ENCODE data around the gene GCK. TPM values are rescaled to one million over a fixed set of nuclear protein-coding genes. Genes with fewer than 3 reads are reported as not detected.
A peak's percentile ranks its signal among the peaks of the same experiment; 100 is the strongest.

The GCK gene
- total RNA-seq, 1 experiment from 2014 or later = not detected

DNA sequence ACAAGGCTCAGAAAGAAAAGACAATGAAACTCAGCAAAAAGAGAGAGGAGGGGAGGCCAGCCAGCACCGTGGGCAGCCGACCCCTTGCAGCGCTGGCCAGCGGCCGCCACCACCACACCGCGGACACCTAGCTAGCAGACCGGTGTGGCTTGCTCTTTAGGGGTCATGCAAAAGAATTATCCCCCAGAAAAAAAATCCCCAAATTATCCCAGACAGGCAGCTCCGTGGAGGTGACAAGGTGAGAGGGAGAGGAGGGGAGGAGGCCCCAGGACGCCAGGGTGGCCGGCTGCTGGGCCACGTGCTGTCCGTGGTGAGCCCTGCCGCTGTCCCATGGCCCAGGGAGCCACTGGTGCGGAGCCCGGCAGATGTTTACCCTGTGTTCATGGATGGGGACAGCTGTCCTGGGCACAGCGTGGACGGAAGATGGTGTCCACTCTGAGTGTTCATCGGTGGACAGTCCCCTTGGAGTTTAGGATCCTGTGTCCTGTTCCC is 28.0 kb upstream of the GCK start:
- H3K4me1 ChIP-seq = peaks cover 5% of the 10 kb centered on the region; the same call in 1 of the 2 replicates
- H3K27ac ChIP-seq = no peak overlapping the region
- H3K27me3 ChIP-seq = no peaks in the 10 kb centered on the region
- no peak for DNase-seq
- H3K4me3 ChIP-seq = no peak overlapping the region
- H3K36me3 ChIP-seq = peaks cover 8% of the 10 kb centered on the region
- no peaks in the 10 kb centered on the region for H3K9me3 ChIP-seq (replicated peaks)

DNA sequence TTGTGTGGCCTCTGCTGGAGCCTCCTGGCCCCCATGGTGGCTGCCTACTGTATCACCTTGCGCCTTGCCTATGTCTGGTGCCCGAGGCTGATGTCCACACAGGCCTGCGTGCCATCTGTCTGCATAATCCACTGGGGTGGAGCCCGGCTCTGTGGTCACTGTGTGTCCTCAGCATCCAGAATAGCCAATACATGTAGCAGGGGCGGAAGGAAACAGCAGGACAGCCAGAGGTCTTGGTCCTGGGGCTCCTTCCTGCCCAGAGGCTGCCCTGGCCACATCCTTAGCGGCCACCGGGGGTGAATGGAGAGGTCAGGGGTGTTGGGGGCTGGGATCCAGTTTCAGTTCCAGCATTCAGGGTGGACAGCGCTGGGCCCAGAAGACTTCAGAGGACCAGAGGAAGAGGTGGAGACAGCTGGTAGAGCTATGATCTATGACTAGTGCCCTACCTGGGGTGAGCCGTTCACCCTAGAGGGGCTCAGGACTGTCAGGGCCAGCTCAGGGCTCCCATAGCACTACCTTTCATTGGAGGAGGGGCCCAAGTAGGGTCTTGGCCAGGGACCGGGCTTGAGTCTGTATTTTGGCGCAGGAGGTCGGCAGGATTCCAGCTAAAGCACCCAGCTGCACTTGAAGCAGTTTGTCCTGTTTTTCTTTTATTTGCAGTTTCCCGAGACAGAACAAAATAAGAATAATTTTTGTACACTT is 27.4 kb upstream of the GCK start:
- no peak for DNase-seq
- Histone ChIP-seq H3K9me3 (replicated peaks) (no peaks in the 10 kb centered on the region), H3K36me3 (peaks cover 10% of the 10 kb centered on the region), H3K4me3 (no peak overlapping the region), H3K27me3 (no peaks in the 10 kb centered on the region), H3K4me1 (peaks cover 5% of the 10 kb centered on the region; the same call in 1 of the 2 replicates), H3K27ac (no peak overlapping the region)

- H3K4me1 ChIP-seq = peaks cover 5% of the 10 kb centered on the region; the same call in 1 of the 2 replicates
- no peaks in the 10 kb centered on the region for H3K27me3 ChIP-seq
- no peaks in the 10 kb centered on the region for H3K9me3 ChIP-seq (replicated peaks)
- no peak for DNase-seq
- H3K27ac ChIP-seq = no peak overlapping the region
- H3K36me3 ChIP-seq = peaks cover 16% of the 10 kb centered on the region
- no peak overlapping the region for H3K4me3 ChIP-seq
Observed at GRCh38 chr7:44216019-44216418, 26.8 kb upstream of the GCK start.

GRCh38 chr7:44215531-44215930 is 26.3 kb upstream of the GCK start:
- Histone ChIP-seq H3K4me3 (no peak overlapping the region), H3K4me1 (peaks cover 5% of the 10 kb centered on the region; the same call in 1 of the 2 replicates), H3K9me3 (replicated peaks) (no peaks in the 10 kb centered on the region), H3K36me3 (peaks cover 21% of the 10 kb centered on the region), H3K27ac (no peak overlapping the region), H3K27me3 (no peaks in the 10 kb centered on the region)
- no peak for DNase-seq

DNA sequence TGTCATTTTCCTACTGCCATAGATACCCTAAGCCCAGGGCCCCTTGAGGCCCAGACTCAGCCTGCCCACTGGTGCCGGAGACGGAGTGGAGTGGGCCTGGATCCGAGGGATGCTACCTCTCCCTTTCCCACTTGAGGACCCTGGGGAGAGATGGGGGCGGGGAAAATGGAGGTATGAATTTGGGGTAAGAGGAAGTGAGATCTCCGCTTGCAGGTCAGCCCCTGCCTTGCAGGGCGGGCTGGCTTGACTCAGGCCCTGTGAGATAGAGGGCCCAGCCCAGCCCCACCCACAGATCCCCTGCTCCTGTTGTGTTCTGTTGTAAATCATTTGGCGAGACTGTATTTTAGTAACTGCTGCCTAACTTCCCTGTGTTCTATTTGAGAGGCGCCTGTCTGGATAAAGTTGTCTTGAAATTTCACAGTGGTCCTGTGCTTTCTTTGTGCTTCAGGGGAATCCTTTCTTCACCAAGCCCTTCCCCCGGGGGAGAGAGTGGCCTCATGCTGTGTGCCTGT is 24.7 kb upstream of the GCK start:
- DNase-seq = no peak
- Histone ChIP-seq H3K36me3 (peaks cover 31% of the 10 kb centered on the region), H3K27ac (no peak overlapping the region), H3K4me1 (peaks cover 5% of the 10 kb centered on the region; the same call in 1 of the 2 replicates), H3K27me3 (no peaks in the 10 kb centered on the region), H3K9me3 (replicated peaks) (no peaks in the 10 kb centered on the region), H3K4me3 (no peak overlapping the region)

DNA sequence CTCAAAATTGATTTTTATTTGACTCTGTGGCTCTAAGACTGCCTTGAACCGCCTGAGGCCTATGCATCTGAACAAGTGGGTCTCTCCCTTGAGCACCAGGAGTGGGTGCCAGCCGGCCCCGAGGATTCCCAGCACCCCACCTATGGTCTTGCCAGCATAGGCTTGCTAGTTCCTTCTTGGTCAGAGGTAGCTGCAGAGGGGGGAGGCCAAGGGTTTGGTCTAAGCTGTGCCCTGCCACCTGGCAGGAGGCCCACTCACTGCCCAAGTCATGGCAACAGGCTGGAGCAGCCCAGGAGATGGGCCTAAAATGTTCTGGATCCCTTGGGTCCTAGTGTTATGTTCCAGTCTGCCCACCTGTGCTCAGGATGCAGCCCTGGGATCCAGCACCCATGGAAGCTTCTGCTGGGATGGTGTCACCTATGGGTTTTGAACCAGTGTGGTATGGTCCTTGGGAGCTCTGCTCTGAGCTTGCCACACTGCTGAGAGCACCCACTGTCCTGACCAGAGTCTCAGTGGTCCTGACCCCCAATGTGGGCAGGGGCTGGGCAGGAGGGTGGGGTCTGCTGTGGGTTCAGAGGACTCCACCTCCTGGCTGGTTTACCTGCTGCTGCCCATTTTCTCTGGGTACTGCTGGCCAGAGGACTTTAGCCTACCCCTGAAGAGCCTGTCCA is 24.1 kb upstream of the GCK start:
- no peaks in the 10 kb centered on the region for H3K27me3 ChIP-seq
- peaks cover 5% of the 10 kb centered on the region; the same call in 1 of the 2 replicates for H3K4me1 ChIP-seq
- no peak for DNase-seq
- no peak overlapping the region for H3K27ac ChIP-seq
- no peak overlapping the region for H3K4me3 ChIP-seq
- H3K36me3 ChIP-seq = peaks cover 37% of the 10 kb centered on the region
- no peaks in the 10 kb centered on the region for H3K9me3 ChIP-seq (replicated peaks)

DNA sequence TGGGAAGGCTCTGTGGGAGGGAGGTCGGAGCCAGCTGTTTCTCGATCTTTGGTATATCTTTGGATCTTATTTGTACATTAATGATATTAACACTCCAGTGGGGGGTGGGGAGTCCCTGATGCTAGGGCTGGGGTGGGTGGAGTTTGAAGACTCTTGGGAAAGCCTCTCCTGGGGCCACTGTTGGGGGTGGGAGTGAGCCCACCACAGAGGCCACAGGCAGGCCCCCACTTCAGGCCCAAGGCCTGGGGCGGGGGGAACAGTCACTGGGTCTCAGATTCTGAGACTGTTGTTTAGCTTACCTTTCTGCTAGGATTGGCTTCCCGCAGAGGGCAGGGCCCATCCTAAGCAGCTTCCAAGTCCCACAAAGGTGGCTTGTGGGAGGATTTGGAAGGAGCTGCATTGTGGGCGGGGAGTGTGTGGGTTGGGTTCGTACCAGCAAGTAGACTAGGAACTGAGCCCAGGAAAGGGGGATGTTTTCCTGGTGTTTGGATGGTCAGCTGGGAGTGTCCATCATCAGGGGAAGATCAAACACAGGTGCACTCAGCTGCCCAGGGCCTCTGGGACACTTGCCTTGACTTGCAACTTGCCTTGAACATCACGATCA is 23.4 kb upstream of the GCK start:
- H3K36me3 ChIP-seq = peaks cover 38% of the 10 kb centered on the region

GRCh38 chr7:44212018-44212417 is 22.8 kb upstream of the GCK start:
- DNase-seq = no peak
- no peaks in the 10 kb centered on the region for H3K27me3 ChIP-seq
- peaks cover 43% of the 10 kb centered on the region for H3K36me3 ChIP-seq
- no peak overlapping the region for H3K27ac ChIP-seq
- H3K4me1 ChIP-seq = peaks cover 3% of the 10 kb centered on the region; the same call in 1 of the 2 replicates
- H3K4me3 ChIP-seq = no peak overlapping the region
- no peaks in the 10 kb centered on the region for H3K9me3 ChIP-seq (replicated peaks)

More for the DNA sequence above, 23.4 kb upstream of the GCK start:
- Histone ChIP-seq H3K4me3 (no peak overlapping the region), H3K27me3 (no peaks in the 10 kb centered on the region), H3K4me1 (peaks cover 5% of the 10 kb centered on the region; the same call in 1 of the 2 replicates), H3K9me3 (replicated peaks) (no peaks in the 10 kb centered on the region), H3K27ac (no peak overlapping the region)
- peak in 1 of 2 experiments; percentile 48 for DNase-seq

GRCh38 chr7:44211126-44211675 is 22.0 kb upstream of the GCK start:
- peaks cover 51% of the 10 kb centered on the region for H3K36me3 ChIP-seq
- peaks cover 3% of the 10 kb centered on the region; the same call in 1 of the 2 replicates for H3K4me1 ChIP-seq
- no peak for DNase-seq
- H3K4me3 ChIP-seq = no peak overlapping the region
- no peaks in the 10 kb centered on the region for H3K27me3 ChIP-seq
- H3K27ac ChIP-seq = no peak overlapping the region
- H3K9me3 ChIP-seq (replicated peaks) = no peaks in the 10 kb centered on the region

DNA sequence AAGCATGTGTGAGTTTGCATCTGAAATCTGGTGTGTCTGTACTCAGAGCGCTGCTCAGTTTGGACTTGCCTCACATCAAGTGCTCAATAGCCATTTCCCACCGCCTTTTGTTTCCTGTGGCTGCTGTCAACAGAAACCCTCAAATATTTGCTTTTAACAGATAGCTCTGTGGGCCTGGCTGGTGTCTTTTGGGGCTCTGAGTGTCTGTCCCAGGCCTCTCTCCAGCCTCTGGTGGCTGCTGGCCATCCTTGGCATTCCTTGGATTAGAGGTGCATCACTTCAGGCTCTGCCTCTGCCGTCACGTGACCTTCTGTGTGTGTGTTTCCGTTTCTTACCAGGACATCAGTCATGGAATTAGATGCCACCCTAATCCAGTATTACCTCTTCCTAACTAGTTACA is 20.9 kb upstream of the GCK start:
- H3K36me3 ChIP-seq = peaks cover 57% of the 10 kb centered on the region
- peaks cover 3% of the 10 kb centered on the region; the same call in 1 of the 2 replicates for H3K4me1 ChIP-seq
- H3K9me3 ChIP-seq (replicated peaks) = no peaks in the 10 kb centered on the region
- H3K27ac ChIP-seq = no peak overlapping the region
- no peak for DNase-seq
- H3K27me3 ChIP-seq = no peaks in the 10 kb centered on the region
- no peak overlapping the region for H3K4me3 ChIP-seq

- H3K4me1 ChIP-seq = peaks cover 3% of the 10 kb centered on the region; the same call in 1 of the 2 replicates
- DNase-seq = no peak
- H3K9me3 ChIP-seq (replicated peaks) = no peaks in the 10 kb centered on the region
- H3K27me3 ChIP-seq = no peaks in the 10 kb centered on the region
- no peak overlapping the region for H3K27ac ChIP-seq
- H3K36me3 ChIP-seq = peaks cover 57% of the 10 kb centered on the region
- no peak overlapping the region for H3K4me3 ChIP-seq
Observed at GRCh38 chr7:44208085-44208484, 18.8 kb upstream of the GCK start.

DNA sequence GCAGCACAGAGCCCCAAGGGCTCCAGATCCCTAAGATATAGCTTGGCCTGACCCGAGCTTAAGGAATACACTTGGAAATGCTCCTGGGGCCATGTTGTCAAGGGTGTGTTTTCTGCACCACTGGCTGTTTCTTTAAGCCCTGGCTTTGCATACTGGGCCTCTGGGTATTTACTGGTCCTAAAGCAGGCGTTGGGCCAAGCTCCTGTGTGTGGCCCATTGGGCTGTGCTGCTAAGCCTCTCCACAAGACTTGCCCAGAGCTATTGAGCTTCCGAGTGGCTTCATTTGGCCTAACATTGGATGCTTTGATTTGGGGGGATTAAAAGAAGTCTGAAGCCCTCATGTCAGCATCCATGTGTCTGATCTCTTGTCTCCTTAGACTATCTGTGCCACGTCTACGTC is 16.8 kb upstream of the GCK start:
- Histone ChIP-seq H3K36me3 (peaks cover 41% of the 10 kb centered on the region), H3K9me3 (replicated peaks) (no peaks in the 10 kb centered on the region), H3K27me3 (no peaks in the 10 kb centered on the region), H3K4me1 (peaks cover 6% of the 10 kb centered on the region; the same call in 1 of the 2 replicates), H3K27ac (no peak overlapping the region), H3K4me3 (no peak overlapping the region)
- no peak for DNase-seq

GRCh38 chr7:44201813-44202212 is 12.6 kb upstream of the GCK start:
- DNase-seq = no peak
- H3K4me1 ChIP-seq = peaks cover 6% of the 10 kb centered on the region; the same call in 1 of the 2 replicates
- H3K4me3 ChIP-seq = peak overlapping the region; percentile 71
- H3K27ac ChIP-seq = no peak overlapping the region
- H3K9me3 ChIP-seq (replicated peaks) = no peaks in the 10 kb centered on the region
- no peaks in the 10 kb centered on the region for H3K27me3 ChIP-seq
- peaks cover 12% of the 10 kb centered on the region for H3K36me3 ChIP-seq

GRCh38 chr7:44200699-44201461 is 11.6 kb upstream of the GCK start, which contains the start of gene YKT6:
TSS of gene YKT6 (plus strand) at chr7:44200978. CDS start at chr7:44201136, 158 bp downstream.
- peak; percentile 97 to 98 for DNase-seq
- peaks cover 6% of the 10 kb centered on the region for H3K36me3 ChIP-seq
- peak within 1 kb of the TSS; percentile 11; the same call in 1 of the 2 replicates for H3K27ac ChIP-seq
- H3K9me3 ChIP-seq (replicated peaks) = no peaks in the 10 kb centered on the region
- peaks cover 10% of the 10 kb centered on the region for H3K4me1 ChIP-seq
- H3K27me3 ChIP-seq = no peaks in the 10 kb centered on the region
- H3K4me3 ChIP-seq = peak within 1 kb of the TSS; percentile 71

All from SJCRH30 (cell line).